Stimulated activated CD8-positive, alpha-beta memory T cell treated with anti-CD3 and anti-CD28 coated beads, Interleukin-15, amount 100 ng/mL, for 1 hour (primary cell): ENCODE data around the gene ACRBP.

Experiments
- DNase-seq: peaks from one replicate; pipeline ENCODE4 v3.0.0-alpha.2; 2020; ENCODE audit warnings: low read depth

The ACRBP gene

DNA sequence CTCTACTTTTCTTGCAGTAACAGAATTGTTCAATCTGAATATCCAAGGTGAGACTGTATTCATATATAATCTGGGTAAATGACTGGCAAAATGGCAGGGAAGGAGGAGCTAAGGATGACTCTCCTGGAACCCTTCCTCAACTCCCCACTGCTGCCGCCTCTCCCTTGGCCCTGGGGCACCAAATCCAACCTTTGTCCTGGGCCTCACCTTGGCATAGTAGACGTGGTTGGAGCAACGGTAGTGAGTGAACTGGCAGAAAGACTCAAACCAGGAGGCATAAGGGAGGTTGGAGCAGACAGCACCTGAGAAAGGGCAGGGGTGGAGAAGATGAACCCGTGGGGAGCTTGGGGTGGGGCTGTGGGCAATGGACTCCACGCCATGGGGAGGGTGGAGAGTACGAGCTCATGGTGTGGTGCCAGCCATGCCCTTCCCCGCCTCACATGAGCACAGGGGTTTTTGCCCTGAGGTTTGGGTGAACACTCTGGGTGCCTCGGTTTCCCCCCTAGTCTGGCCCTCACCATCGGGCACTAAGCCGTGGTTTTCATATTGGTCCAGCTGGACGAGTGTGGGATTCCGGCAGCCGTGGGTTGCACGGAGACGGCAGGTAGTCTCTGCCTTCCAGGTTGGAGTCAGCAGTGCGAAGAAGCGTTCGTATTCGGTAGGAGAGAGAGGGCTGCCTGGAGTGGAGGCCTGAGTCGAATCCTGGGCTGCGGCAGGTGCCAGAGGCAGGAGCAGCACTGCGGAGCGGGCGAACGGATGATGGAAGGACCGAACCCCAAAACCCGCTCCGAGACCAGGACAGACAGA lies 753 bp downstream of the ACRBP start:
- DNase-seq, result no peak

DNA sequence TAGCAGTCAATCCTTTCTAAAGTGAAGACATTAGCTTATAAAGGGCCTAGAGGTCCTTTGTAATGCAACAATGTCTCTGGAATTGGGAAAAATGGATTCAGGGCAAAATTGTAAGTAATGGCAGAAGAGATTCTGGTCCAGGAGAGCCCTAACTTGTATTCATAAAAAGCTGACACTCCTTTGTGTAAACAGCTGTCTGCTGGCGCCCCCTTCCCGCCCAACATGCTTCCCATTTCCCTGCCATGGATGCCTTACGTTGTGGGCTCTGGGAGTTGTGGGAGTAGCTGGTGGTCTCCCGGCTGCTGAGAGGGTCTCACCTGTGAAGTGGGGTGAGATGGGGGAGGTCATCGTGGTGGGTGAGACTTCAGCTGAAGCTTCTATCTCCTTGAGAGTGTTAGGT lies 2.3 kb downstream of the ACRBP start:
- DNase-seq, result no peak

DNA sequence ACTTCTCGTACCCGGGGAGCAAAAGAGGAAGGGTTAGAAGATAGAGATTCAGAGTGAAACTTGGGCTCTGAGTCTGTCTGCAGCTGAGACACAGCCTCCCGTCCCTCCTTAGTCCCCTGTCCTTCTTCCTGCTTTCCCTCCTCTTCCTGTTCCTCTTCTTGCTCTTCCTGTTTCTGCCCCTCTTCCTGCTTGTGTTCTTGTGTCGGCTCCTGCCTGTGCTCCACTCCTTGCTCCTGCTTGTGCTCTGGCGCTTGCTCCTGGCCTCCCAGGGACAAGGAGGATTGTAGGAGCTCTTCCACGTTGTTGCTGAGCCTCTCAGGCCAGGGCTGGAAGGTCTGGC lies 3.0 kb downstream of the ACRBP start:
- no peak for DNase-seq

DNA sequence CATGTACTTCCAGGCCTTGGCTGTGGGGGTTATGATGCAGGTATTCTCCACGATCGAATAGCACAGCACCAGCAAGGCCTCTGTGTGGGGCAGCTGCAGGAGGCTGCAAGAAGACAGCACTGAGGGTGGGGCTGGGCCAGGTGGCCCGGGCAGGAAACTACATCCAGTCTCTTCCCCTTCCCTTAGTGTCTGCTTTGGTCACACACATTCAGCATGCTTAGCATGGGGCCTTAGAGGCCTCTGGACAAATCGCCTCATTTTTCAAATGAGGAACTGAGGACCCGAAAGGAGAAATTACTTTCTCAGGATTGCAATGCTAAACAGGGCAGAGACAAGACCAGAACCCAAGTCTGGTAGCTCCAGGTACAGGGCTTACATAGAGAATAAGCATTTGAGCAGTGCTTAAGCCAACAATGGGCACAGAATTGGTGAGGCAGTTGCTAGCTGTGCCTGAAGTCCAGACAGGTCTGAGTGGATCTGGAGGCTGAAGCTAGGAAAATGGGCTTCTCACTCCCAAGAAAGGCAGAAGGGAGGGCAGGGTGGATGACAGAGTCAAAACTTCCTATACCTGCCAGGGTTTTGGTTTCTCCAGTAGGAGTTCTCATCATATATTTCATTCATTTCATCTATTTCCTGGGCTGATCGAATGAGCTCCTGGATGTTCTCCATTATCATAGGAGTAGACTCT lies 3.5 kb downstream of the ACRBP start:
- DNase-seq, result no peak

DNA sequence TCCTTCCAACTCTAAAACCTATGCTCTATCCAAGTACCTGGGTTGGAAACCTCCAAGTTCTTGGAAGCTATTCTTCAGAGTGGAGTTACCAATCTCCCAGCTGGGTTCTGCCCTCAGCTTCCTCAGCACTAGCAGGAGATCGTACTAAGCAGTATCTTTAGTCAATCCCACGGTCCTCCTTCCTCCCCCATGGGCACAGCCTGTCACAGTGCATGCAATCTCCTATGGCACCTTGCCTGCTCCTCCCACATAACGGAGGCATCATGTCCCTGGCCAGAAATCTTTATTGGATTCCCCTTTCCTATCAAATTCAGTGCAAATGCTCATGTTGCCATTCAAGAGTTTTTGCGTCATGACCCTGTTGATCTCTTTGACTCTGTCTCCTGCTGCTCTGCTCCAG lies 6.1 kb downstream of the ACRBP start:
- no peak for DNase-seq

DNA sequence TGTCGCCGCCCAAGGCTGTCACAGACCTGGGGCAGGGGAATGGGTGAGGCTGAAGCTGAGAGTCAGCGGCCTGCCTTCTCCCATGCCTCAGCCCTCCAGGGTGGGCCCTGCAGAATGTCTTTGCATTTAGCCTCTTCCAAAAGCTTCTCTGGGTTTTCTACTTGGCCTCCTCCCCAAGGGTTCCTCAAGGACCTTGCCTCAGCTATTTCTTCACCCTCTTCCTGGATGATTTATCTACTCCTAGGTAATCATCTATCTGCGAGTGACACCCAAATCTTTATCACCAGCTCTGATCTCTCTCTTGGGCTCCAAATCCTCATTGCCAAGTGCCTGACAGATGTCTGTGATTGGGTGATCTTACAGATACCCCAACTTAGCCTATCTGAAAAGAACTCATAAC lies 6.7 kb downstream of the ACRBP start:
- no peak for DNase-seq

DNA sequence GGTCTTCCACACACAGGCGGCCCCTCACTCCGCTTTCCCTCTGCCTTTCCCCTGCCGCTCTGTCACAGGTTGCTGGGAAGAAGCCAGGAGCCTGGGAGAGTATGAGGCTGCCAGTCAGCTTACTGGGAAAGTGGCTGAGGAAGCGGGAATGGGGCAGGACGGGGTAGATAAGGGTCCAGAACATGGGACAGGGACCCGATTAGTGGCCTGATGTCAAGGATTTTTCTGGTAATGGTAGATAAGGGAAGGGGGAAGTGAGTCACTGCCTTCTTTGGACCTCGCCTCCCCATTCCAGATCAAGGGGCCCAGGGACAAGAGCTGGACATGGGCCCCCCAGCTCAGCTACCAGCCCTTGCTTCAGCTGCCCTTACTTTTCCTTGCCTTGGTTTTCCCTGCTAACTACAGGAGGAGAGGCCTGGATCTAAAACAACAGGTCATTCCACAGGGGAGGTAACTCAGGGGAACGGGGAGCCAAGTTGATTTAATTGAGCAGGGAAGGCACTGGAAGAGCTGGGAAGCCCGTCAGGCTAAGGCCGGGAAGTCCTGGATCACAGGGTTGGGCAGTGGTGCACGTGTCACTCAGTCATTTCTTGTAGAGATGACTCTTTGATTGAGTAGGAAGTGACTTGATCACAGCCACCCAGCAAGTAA lies 8.0 kb downstream of the ACRBP start:
- DNase-seq, result no peak

DNA sequence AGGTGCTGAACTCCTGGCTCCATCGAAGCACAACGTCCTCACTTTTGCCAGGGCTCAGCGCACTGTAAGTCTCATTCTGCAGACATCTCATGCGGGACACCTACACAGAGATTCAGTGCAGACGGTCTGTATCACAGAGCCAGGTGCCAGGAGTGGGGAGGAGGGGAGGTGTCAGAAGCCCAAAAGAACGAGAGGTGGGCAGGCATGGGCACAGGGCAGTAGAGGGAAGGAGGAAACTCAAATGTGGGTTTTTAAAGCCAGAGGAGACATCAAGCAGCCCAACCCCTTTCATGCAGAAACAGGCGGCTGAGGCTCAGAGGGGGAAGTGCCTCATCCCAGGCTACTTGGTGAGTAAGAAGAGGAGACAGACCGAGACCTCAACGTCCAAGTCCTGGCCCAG lies 8.9 kb downstream of the ACRBP start:
- no peak for DNase-seq

DNA sequence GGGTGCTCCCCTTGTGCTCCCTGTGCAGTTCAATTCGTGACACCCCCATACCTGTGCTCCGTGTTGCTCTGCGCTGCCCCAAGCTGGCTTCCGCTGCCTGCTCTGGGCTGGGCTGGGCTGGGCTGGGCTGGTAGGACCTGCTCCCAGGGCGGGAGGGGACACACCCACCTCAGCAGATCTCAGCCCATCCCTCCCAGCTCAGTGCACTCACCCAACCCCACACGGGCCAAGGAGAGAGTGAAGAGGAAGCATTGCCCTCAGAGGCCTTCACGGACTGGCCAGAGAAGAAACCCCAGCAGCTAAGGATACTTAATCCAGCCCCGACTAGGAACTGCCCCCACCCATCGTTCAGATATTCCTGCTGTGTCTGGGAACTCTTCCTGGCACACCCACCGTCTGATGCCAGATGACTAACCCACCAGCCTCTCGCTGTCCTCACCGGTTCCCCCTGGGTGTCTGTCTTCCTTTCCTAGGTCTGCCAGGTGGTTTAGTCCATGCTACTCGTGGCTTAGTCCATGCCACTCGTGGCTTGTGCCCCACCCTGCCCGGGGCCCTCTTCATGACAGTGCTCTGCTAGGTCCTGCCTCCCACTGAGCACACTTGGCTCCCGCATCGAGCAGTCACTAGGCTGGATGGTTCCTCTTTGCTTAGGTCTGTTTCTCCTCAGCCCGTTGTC lies 11.2 kb downstream of the ACRBP start, which contains the start of gene LPAR5:
Gene LPAR5 (minus strand): TSS at position 104 of the 676 bp plus-strand sequence. CDS start 14,711 bp downstream, outside the sequence.
- DNase-seq, result no peak

DNA sequence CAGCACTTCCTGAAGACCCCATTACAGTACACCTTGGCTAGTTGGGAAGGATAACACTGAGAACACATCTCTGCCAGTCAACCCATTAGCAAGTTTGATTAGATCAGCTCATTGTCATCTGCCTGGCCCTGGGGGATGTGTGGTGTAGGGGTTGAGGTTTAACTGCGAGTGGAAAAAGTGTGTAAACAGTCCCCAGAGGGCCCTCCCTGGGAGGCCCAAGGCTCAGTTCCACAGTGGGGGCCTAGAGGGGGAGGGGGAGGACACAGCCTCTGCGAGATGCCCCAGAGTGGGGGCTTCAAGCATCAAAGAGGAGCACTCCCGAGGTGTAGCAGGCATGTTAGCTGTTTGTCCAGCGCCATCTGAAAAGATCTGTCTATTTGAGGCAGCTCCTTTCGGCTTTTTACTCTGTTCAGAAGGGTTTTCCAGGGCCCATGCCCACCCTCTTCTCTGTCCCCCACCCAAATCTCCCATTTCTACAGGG lies 11.8 kb downstream of the ACRBP start:
- no peak for DNase-seq

DNA sequence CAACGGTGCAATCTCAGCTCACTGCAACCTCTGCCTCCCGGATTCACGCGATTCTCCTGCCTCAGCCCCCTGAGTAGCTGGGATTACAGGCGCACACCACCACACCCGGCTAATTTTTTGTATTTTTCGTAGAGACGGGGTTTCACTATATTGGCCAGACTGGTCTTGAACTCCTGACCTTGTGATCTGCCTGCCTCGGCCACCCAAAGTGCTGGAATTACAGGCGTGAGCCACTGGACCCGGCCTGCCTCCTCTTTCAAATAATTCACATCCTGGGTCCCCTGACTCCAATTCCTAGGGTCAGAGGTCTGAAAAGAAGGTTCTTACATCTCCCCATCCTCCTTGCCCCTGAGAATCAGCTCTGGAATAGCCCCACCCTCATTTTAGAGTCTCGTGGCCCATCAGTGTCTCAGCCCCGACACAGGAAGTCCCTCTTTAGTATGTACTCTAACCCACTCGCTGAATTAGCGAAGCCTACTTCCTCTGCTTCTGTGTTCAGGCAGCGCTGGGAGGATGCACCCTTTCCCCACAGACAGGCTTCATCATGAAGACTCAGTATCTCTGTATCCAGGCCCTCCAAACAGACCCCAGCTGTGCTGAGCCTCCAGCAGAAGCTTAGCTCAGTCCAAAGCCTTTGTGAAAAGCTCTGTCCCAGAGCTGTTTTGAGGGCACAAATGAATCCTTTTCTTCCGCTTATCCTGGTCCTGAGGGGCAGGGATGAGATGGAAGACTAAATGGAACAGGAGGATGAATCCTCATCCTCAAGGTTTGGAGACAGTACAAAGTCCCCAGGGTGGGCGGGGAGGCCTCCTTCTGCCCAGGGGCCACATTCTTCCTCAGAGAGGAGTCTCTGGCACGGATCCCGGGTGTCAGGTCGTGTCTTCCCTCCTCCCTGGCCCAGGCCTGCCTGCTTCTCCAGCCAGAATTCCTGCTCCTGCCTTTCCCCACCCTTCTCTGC lies 14.9 kb downstream of the ACRBP start:
- DNase-seq, result no peak

DNA sequence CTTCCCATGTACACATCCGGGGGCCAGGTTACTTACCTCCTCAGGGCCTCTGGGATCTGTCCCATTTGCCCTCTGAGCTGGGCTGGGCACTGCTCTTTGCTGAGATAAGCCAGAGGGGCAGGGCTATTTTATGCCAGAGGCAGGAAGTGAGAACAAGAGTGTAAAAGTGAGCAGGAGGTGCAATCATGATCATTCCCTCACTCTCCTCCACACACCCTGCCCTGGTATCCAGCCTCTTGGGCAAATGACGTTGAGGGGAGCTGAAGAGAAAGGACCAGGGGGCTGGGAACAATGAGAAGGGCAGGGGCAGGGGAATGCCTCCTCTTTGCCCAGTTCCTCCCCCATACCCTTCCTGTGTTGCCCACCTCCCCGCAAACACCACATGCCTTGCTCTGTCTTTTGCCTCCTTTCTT lies 15.7 kb downstream of the ACRBP start:
- DNase-seq, result no peak

DNA sequence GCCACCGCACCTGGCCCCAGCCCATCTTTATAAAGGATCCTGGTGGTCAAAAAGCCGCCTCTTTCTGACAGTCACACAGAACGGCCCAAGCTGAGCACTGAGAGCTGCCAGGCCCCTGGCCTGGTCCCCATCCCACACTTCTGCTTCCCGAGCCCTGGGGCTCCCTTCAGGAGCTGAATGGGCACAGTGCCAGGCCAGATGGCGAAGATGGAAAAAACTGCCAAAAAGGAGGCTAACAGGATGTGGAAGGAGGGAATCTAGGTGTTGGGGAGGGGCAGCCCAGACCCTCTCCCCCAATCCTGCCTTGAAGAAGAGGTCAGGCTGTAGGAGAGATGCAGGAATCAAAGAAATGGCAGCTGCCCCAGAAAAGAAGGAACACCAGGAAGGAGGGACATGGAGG lies 16.5 kb downstream of the ACRBP start:
- DNase-seq, result no peak

DNA sequence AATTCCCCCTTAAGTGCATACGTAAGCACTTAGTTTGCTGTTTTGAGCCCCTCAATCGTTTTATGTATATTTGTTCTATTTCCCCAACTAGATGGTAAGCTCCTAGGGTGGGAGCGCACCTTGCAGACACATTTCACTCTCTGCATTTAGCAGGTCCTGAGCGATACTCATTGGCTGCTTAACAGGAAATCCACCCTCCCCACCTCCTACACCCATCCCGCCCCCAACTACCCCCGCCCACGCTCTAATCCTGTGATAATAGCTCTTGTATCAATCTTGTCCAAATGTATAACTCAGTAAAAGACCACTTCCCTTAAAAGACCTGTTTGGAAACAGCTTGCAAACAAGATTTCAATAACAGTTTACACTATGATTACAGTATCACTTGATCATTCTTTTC lies 19.6 kb downstream of the ACRBP start:
- no peak for DNase-seq

DNA sequence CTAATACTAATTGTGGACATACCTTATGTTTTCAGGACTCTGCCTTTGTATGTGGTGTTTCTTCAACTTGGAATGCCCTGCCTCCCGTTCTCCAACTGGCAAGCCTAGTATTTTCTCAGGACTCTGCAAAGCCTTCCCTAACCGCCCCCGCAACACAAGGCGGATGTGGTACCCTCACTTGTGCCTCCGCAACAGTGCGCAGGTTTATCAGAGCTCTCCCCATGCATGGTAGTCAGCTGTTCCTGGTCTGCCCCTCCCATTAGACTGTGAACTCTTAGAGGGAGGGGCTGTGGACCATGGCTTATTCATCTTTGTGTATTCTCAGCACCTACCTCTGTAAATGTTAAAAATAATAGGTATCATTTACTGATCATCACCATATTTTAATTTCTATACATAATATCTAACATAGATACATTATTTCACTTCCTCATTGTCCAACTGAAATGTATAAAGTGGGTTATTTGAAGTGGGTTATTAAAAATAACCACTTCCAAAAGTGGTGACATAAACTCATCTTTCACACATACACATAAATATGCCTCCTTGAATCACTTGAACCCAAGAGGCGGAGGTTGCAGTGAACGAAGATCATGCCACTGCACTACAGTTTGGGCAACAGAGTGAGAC lies 20.5 kb downstream of the ACRBP start:
- no peak for DNase-seq

DNA sequence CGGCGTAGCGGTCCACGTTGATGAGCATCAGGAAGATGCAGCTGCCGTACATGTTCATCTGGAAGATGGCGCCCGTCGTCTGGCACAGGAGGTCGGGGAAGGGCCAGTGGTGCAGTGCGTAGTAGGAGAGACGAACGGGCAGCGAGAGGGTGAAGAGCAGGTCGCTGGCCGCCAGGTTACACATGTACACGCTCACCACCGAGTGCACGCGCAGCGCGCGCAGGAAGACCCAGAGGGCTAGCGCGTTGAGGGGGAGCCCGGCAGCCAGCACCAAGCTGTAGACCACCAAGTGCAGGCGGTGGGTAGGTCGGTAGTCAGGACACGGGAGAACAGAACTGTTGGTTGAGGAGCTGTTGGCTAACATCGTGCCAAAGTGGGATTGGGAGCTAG lies 26.4 kb downstream of the ACRBP start:
- no peak for DNase-seq

DNA sequence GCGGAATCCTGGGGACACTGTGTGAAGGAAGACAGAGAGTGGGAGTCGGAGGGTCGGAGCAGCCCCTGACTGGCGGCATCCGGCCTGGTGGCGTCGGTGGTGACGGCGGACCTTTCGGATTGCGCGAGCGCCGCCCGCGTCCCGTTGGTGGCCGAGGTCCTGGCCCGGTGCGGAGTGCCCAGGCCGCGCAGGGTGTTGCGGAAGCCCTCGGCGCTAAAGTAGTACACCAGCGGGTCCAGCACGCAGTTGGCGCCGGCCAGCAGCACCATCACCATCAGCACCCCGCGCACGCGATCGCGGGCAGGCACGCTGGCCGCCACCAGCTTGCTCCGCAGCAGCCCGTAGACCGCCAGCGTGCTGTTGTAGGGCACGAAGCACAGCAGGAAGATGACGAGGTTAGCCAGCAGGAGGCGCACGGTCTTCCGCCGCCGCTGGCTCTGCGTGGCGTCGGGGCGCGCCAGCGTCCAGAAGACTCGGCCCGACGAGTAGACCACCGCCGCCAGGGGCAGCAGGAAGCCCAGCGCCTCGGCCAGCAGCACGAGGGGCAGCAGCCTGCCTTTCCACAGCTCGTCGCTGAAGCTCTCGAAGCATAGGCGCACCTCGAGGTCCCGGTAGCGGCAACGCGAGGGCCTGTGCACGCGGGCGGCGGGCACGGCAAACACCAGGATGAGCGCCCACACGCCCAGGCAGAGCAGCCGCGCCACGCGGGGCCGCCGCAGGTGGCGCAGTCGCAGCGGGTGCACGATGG lies 26.9 kb downstream of the ACRBP start:
- no peak for DNase-seq

DNA sequence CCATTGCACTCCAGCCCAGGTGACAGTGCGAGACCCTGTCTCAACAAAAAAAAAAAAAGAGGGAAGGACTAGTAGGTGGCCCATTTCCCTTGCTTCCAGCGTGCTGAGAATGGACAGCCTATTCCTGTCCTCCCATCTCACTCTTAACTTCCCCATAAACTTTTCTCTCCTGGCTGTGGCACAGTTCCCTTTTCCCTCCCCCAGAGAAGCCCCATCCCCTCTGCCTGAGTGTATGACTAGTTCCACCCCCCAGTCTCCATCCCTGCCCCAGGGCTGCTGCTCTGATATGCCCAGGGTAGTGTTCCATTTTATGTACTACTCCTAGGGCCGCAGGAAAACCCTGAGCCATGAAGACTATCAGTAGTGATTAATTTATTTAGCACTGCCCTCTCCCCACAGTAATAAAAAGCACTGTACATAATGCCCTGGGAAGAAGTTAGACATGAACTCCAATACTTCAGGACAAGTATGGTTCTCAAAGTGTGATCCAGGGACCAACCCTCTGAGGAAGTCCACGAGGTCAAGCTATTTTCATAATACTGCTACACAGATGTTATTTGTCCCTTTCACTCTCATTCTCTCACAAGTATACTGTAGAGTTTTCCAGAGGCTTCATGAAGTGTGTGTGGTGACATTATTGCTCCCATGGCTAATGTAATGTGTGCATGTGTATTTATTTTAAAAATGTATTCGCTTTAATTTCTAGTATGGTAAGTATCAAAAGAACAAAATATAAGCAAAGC lies 28.6 kb downstream of the ACRBP start:
- DNase-seq, result no peak

DNA sequence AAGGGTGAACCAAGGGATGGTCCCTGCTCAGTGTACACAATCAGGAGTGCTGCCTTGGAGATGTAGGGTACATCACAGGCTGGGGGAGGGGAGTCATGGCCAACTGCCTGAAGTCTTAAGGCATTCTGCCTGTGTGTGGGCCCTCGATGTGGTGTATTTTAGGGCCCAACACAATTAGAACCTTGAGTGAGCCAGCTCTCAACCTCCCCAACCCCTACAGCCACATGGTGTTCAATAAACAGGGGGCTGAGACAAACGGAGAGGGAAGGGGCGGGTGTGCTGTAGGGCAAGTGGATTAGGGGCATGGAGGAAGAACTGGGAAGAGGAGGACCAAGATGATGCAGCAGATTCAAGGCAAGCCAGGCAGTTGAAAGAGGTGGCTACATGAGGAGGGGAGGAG lies 31.4 kb downstream of the ACRBP start:
- no peak for DNase-seq
